Epithelial cell of esophagus (primary cell): ENCODE results near the gene PKD2L2.
A peak's percentile ranks its signal among the peaks of the same experiment; 100 is the strongest.
"Not testable (repeated sequence)": the region's sequence is repeated elsewhere in the genome, so short reads cannot be mapped to it uniquely, and the experiment has no call there.

ENCODE experiments used
- DNase-seq: peaks from one replicate; pipeline ENCODE4 v3.0.0; 2010; ENCODE audit warnings: low read depth
- H3K4me3 ChIP-seq: 2 replicates; pipeline ENCODE4 v1.5.1; 2011; ENCODE audit warnings: mild to moderate bottlenecking, low read length, control low read depth
- CTCF ChIP-seq: IDR thresholded peaks from 2 replicates; pipeline ENCODE4 v1.5.1; 2011; ENCODE audit warnings: low read depth, mild to moderate bottlenecking, low read length, control low read depth, inconsistent platforms; ENCODE audit not compliant: insufficient read depth; ENCODE audit errors: missing control alignments

The PKD2L2 gene

GRCh38 chr5:137888863-137889759 lies at the start of gene PKD2L2:
TSS of gene PKD2L2 (plus strand) at chr5:137889457. CDS start at chr5:137889492, 35 bp downstream.
- peak within 1 kb of the TSS; percentile 77 for H3K4me3 ChIP-seq
- no peak for TF ChIP-seq CTCF
- peak; percentile 91 for DNase-seq

GRCh38 chr5:137842296-137842695 lies 47.0 kb upstream of the PKD2L2 start:
- TF ChIP-seq CTCF: no peak
- DNase-seq: no peak

GRCh38 chr5:137843676-137844299 lies 45.5 kb upstream of the PKD2L2 start:
- no peak overlapping the region for H3K4me3 ChIP-seq
- DNase-seq: no peak
- TF ChIP-seq CTCF: no peak

More at GRCh38 chr5:137842296-137842695, 47.0 kb upstream of the PKD2L2 start:
- H3K4me3 ChIP-seq: no peak overlapping the region

- TF ChIP-seq CTCF: no peak
- no peak overlapping the region for H3K4me3 ChIP-seq
- no peak for DNase-seq
These were observed 43.8 kb upstream of the PKD2L2 start for GRCh38 chr5:137845472-137845871.

- no peak for TF ChIP-seq CTCF
- no peak overlapping the region for H3K4me3 ChIP-seq
- DNase-seq: no peak
These were observed 41.6 kb upstream of the PKD2L2 start for GRCh38 chr5:137847687-137848086.

- DNase-seq, H3K4me3 ChIP-seq: not testable (repeated sequence)
These were observed 36.1 kb upstream of the PKD2L2 start for GRCh38 chr5:137853165-137853564.

GRCh38 chr5:137856201-137856600 lies 33.1 kb upstream of the PKD2L2 start:
- TF ChIP-seq CTCF: no peak
- DNase-seq: no peak
- H3K4me3 ChIP-seq: no peak overlapping the region
